Gastroesophageal sphincter (tissue), 4 donors: Measurements from ENCODE around the gene GH2. TPM values are rescaled to one million over a fixed set of nuclear protein-coding genes. Genes with fewer than 3 reads are reported as not detected.
"Not testable (repeated sequence)": the region's sequence is repeated elsewhere in the genome, so short reads cannot be mapped to it uniquely, and the experiment has no call there.

Experiments used
- ATAC-seq: fragments of 150-250 bp; one replicate; pipeline ENCODE4 v1.9.1; 2016; ENCODE audit warnings: mild to moderate bottlenecking, moderate library complexity
- H3K27ac ChIP-seq, 4 donors: fragments of 200-600 bp; sonication (generic) in 3 of 4; 1 replicate in 3 of 4; 2 replicates in 1 of 4; pipeline ENCODE4 v1.5.1; 2016 to 2019
- H3K27me3 ChIP-seq: fragments of 200-600 bp; sonication (generic); one replicate; pipeline ENCODE4 v1.5.1; 2019
- H3K36me3 ChIP-seq, 2 donors: fragments of 200-600 bp; sonication (generic); one replicate each; pipeline ENCODE4 v1.5.1; 2019; ENCODE audit warnings: control low read depth in 1 of 2
- H3K4me1 ChIP-seq, 3 donors: fragments of 200-600 bp; sonication (generic); 1 replicate in 2 of 3; 2 replicates in 1 of 3; pipeline ENCODE4 v1.5.1; 2016 to 2019; ENCODE audit warnings: control low read depth in 2 of 3
- H3K4me3 ChIP-seq, 2 donors: fragments of 200-600 bp; sonication (generic); one replicate each; pipeline ENCODE4 v1.5.1; 2019; ENCODE audit warnings: mild to moderate bottlenecking in 1 of 2, moderate library complexity in 1 of 2
- H3K9me3 ChIP-seq, 3 donors: fragments of 200-600 bp; sonication (generic); one replicate each; pipeline ENCODE4 v1.5.1; 2017 to 2019; ENCODE audit warnings: control low read depth in 2 of 3
- EP300 ChIP-seq: sonication (generic); formaldehyde crosslinking; IDR thresholded peaks from one replicate; pipeline ENCODE4 v1.6.1; 2017; ENCODE audit warnings: antibody characterized with exemption, mild to moderate bottlenecking
- POLR2A ChIP-seq, 2 donors: fragments of 450-650 bp; IDR thresholded peaks; one replicate each; pipeline ENCODE4 v1.6.1; 2017; ENCODE audit warnings: antibody characterized with exemption in 2 of 2, mild to moderate bottlenecking in 2 of 2, moderate library complexity in 1 of 2
- POLR2AphosphoS5 ChIP-seq: sonication (generic); formaldehyde crosslinking; IDR thresholded peaks from one replicate; pipeline ENCODE4 v1.6.1; 2017; ENCODE audit warnings: antibody characterized with exemption
- WGBS, 2 donors: methylation state at CpG; one replicate each; pipeline ENCODE4 v1.1.5; 2018; ENCODE audit warnings: low coverage in 1 of 2; 5-methylcytosine and 5-hydroxymethylcytosine counted together
- total RNA-seq, 4 donors: library from RNA; depleted of rRNA; stranded (reverse); fragments of >200 nt; gene quantifications; one replicate each; pipeline ENCODE4 v1.1.0, GENCODE V29; 2016
- TF ChIP-seq, protein P1 (sequence below), 4 experiments: fragments of 200-600 bp in 2 of 4; fragments of 450-650 bp in 2 of 4; sonication (generic) in 1 of 4; IDR thresholded peaks; one replicate each; pipeline ENCODE4 v1.5.1; 2017 to 2019; ENCODE audit warnings: antibody characterized with exemption in 4 of 4, mild to moderate bottlenecking in 2 of 4, moderate library complexity in 2 of 4

Gene GH2
- total RNA-seq, 4 donors from 2014 or later = not detected

DNA sequence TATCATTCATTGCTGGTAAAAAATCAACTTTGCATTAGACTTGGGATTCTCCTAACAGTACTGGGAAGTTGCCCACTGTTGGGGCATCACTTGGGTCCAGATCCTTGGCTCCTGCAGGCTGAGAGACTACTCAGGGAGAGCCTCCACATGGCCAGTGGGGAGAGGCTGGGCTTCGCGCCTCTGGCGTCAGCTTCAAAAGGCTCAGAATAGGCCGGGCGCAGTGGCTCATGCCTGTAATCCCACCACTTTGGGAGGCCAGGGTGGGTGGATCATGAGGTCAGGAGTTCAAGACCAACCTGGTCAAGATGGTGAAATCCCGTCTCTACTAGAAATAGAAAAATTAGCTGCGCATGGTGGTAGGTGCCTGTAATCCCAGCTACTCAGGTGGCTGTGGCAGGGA lies 32.7 kb upstream of the GH2 start:
- TF ChIP-seq, protein P1, sequence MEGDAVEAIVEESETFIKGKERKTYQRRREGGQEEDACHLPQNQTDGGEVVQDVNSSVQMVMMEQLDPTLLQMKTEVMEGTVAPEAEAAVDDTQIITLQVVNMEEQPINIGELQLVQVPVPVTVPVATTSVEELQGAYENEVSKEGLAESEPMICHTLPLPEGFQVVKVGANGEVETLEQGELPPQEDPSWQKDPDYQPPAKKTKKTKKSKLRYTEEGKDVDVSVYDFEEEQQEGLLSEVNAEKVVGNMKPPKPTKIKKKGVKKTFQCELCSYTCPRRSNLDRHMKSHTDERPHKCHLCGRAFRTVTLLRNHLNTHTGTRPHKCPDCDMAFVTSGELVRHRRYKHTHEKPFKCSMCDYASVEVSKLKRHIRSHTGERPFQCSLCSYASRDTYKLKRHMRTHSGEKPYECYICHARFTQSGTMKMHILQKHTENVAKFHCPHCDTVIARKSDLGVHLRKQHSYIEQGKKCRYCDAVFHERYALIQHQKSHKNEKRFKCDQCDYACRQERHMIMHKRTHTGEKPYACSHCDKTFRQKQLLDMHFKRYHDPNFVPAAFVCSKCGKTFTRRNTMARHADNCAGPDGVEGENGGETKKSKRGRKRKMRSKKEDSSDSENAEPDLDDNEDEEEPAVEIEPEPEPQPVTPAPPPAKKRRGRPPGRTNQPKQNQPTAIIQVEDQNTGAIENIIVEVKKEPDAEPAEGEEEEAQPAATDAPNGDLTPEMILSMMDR (IDR thresholded peaks at IDR 0.05) = no peak
- TF ChIP-seq POLR2A (IDR thresholded peaks at IDR 0.05) = no peak
- no peak for TF ChIP-seq EP300
- TF ChIP-seq POLR2AphosphoS5 = no peak
- no peaks in the 10 kb centered on the region for H3K9me3 ChIP-seq
- no peak for ATAC-seq
- H3K27me3 ChIP-seq = peaks cover 43% of the 10 kb centered on the region
- 86% methylated on average over 6 of the region's 7 CpGs; no CpG with 5 or more reads in 1 of the 2 donors for WGBS, 2 donors
- no peak overlapping the region for H3K4me3 ChIP-seq
- peaks cover 0 to 5% (median 0%) of the 10 kb centered on the region in 3 donors for H3K4me1 ChIP-seq
- H3K36me3 ChIP-seq = no peaks in the 10 kb centered on the region
- no peak overlapping the region for H3K27ac ChIP-seq

DNA sequence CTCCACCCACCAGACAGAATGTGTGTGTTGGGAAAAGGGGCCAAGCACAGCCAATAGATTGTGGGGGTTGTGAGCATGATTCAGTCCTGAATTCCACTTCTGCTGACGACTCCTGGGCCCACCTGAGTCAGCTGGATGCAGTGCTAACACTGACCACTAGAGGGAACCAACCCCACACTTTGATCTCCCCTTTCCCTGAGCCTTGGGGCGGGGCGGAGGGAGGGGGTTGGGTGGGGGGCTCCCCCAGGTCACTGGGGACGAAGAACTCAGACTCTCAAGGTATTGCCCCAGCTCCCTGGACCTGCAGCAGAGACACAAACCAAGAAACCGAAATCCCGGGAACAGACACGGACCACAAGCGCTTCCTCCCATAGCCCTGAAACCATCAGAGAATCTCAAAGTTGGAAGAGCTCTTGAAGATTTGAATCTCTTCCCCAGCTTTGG lies 29.9 kb upstream of the GH2 start:
- TF ChIP-seq POLR2A (IDR thresholded peaks at IDR 0.05) = no peak
- TF ChIP-seq, protein P1 (IDR thresholded peaks at IDR 0.05) = peak in 2 of 4 experiments; percentile 85 to 92
- TF ChIP-seq POLR2AphosphoS5 = no peak
- H3K9me3 ChIP-seq = no peaks in the 10 kb centered on the region
- no peaks in the 10 kb centered on the region for H3K4me1 ChIP-seq
- no peak overlapping the region for H3K4me3 ChIP-seq
- no peaks in the 10 kb centered on the region for H3K36me3 ChIP-seq
- peaks cover 24% of the 10 kb centered on the region for H3K27me3 ChIP-seq
- ATAC-seq = no peak
- no peak overlapping the region for H3K27ac ChIP-seq
- WGBS, 2 donors = 20 to 81% methylated on average over 1 to 4 of the region's 8 CpGs

DNA sequence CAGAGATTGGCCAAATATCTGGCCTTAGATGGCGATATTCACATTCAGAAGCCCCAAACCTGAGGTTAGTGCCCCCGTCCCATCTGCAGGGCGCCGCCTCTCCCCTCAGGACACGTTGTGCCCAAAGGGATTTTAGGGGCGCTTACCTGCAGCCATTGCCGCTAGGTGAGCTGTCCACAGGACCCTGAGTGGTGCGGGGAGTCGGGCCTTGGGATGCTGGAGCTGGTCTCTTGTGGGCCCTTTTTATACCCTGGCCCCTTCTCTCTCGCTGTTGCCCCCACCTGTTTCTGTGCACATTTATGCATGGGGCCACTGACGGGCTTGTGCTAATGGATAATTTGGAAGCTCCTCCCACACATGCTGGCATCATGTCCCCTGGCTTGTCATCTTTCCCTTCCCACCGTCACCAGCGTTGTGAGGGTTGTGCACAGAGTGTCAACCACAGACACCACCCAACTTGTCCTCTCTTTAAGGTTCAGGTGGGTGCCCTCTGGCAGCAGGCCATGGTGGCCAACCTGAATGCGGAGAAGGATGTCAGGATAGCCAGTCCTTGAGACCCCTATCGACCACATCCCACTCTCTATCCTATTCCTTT lies 29.4 kb upstream of the GH2 start, which contains the start of gene CSHL1:
Gene CSHL1 (minus strand): TSS at position 218 of the 595 bp plus-strand sequence. CDS start 62 bp downstream, at position 156.
- no peak within 1 kb of the TSS for H3K4me3 ChIP-seq
- H3K27me3 ChIP-seq = peaks cover 24% of the 10 kb centered on the region
- no peaks in the 10 kb centered on the region for H3K9me3 ChIP-seq
- H3K27ac ChIP-seq = no peak within 1 kb of the TSS
- H3K36me3 ChIP-seq = no peaks in the 10 kb centered on the region
- H3K4me1 ChIP-seq = no peaks in the 10 kb centered on the region
- TF ChIP-seq, protein P1 (IDR thresholded peaks at IDR 0.05) = no peak
- WGBS, 2 donors = 60% methylated on average over 6 of the region's 15 CpGs
- ATAC-seq = no peak

DNA sequence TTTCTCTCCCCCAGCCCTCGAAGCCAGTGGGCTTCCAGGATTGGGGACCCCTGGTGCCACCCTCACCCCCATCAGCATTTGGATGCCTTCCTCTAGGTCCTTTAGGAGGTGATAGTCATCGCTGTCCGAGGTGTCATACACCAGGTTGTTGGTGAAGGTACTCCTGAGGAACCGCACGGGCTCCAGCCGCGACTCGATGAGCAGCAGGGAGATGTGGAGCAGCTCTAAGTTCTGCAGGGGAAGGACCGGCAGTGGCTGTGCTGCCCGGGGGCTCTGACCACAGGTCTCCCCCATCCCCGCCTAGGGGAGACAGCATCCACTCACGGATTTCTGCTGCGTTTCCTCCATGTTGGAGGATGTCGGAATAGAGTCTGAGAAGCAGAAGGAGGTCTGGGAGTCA lies 28.4 kb upstream of the GH2 start:
- no peak for ATAC-seq
- H3K9me3 ChIP-seq = no peaks in the 10 kb centered on the region
- WGBS, 2 donors = 57% methylated on average over 3 of the region's 14 CpGs; no CpG with 5 or more reads in 1 of the 2 donors
- TF ChIP-seq, protein P1 (IDR thresholded peaks at IDR 0.05) = no peak
- no peak overlapping the region for H3K27ac ChIP-seq
- no peaks in the 10 kb centered on the region for H3K4me1 ChIP-seq
- no peaks in the 10 kb centered on the region for H3K36me3 ChIP-seq
- H3K4me3 ChIP-seq = no peak overlapping the region
- peaks cover 24% of the 10 kb centered on the region for H3K27me3 ChIP-seq

DNA sequence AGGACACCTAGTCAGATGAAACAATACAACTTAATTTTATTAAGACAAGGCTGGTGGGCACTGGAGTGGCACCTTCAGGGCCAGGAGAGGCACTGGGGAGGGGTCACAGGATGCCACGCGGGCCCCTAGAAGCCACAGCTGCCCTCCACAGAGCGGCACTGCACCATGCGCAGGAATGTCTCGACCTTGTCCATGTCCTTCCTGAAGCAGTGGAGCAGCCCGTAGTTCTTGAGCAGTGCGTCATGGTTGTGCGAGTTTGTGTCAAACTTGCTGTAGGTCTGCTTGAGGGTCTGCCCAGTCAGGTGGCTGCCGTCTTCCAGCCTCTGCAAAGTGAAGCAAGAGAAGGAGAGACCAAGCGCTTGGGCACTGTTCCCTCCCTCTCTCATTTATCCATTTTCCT lies 27.8 kb upstream of the GH2 start:
- H3K27ac ChIP-seq, H3K4me1 ChIP-seq, ATAC-seq, H3K4me3 ChIP-seq, H3K36me3 ChIP-seq, H3K9me3 ChIP-seq: not testable (repeated sequence)
- peaks cover 24% of the 10 kb centered on the region for H3K27me3 ChIP-seq
- 91 to 100% methylated on average over 1 to 8 of the region's 10 CpGs for WGBS, 2 donors

DNA sequence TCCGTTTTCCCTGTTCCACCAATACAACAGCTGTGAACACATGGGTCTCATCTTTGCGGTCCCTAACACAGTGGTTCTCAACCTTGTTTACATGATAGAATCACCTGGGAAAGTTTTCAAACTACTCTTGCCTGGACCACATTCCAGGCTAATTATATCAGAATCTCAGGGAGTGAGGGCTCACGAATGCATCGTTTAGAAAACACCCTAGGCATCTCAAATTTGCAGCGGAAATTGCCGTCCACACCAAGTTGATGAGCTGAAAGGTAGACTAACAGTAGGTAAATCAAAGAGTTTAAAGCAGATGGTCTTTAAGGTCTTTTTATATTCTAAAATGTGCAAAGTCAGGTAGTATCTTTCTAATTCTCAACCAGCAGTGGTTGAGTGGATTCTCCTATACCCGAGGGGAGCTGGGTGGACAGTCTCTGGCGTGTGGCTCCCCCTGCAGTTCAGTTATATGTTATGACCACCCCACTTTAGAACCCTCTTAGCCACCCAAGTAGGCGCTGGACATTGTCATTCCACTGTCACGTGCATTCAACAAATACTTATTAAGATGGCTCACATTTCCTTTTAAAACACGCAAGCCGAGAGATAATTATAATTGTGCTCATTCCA lies 25.5 kb upstream of the GH2 start:
- peak; percentile 56 for ATAC-seq
- H3K9me3 ChIP-seq, H3K27ac ChIP-seq, H3K4me3 ChIP-seq, H3K4me1 ChIP-seq, H3K36me3 ChIP-seq: not testable (repeated sequence)
- 42 to 47% methylated on average over 8 to 12 of the region's 12 CpGs for WGBS, 2 donors
- peaks cover 24% of the 10 kb centered on the region for H3K27me3 ChIP-seq

DNA sequence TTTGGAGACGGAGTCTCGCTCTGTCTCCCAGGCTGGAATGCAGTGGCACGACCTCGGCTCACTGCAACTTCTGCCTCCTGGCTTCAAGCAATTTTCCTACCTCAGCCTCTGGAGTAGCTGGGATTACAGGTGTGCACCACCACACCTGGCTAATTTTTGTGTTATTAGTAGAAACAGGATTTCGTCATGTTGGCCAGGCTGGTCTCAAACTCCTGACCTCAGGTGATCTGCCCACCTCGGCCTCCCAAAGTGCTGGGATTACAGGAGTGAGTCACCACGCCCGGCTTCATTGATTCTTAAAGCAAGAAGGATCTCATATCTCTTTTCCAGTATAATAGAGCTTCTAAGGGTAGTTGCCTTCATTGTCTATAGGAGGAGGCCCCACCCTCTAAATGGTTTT lies 23.1 kb upstream of the GH2 start:
- 84% methylated on average over 4 of the region's 8 CpGs; no CpG with 5 or more reads in 1 of the 2 donors for WGBS, 2 donors
- not testable (repeated sequence) for H3K9me3 ChIP-seq

More for the DNA sequence above, 23.1 kb upstream of the GH2 start:
- H3K27me3 ChIP-seq, H3K36me3 ChIP-seq, H3K27ac ChIP-seq, H3K4me1 ChIP-seq, ATAC-seq, H3K4me3 ChIP-seq: not testable (repeated sequence)
